OCI-LY1 (cell line): ENCODE data around the gene TEX52.

Source experiments
- CTCF ChIP-seq: fragments of 200-600 bp; sonication (generic), shearing (Covaris generic); IDR thresholded peaks from 2 replicates; pipeline ENCODE4 v1.5.1; 2017; ENCODE audit warnings: mild to moderate bottlenecking, antibody characterized with exemption, low read length, moderate library complexity, mixed read lengths
- EZH2 ChIP-seq: fragments of 200-600 bp; sonication (generic), shearing (Covaris generic); IDR thresholded peaks from 2 replicates; pipeline ENCODE4 v1.8.0; 2017; ENCODE audit warnings: borderline replicate concordance, mixed run types, mild to moderate bottlenecking, antibody characterized with exemption, low read length, moderate library complexity, mixed read lengths

- peak; percentile 27; the same call in 1 of the 2 replicates for TF ChIP-seq CTCF
- TF ChIP-seq EZH2 = no peak
These were observed 21.3 kb upstream of the TEX52 start for GRCh38 chr12:2877953-2878732.
